Neural cell (in vitro differentiated cells): ENCODE measurements around the gene ADM2. TPM values are rescaled to one million over a fixed set of nuclear protein-coding genes. Genes with fewer than 3 reads are reported as not detected.

Experiments used
- H2AFZ ChIP-seq: fragments of 200-600, 300-800 bp; sonication (generic), shearing (Covaris generic); 2 replicates; pipeline ENCODE4 v1.6.0; 2014; ENCODE audit warnings: low read depth, mild to moderate bottlenecking, antibody characterized with exemption, low read length, moderate library complexity
- H3F3A ChIP-seq: fragments of 200-600 bp; shearing (Covaris generic); 2 replicates; pipeline ENCODE4 v1.6.1; 2016; ENCODE audit warnings: mild to moderate bottlenecking, moderate library complexity, mixed read lengths, antibody characterized with exemption, low read length; ENCODE audit not compliant: insufficient read depth, poor library complexity, severe bottlenecking
- H3K27ac ChIP-seq: fragments of 200-600, 300-800 bp; sonication (generic), shearing (Covaris generic); 2 replicates; pipeline ENCODE4 v1.5.1; 2014; ENCODE audit warnings: mild to moderate bottlenecking, low read length, moderate library complexity
- H3K27me3 ChIP-seq: fragments of 300-800, 200-600 bp; sonication (generic), shearing (Covaris generic); 2 replicates; pipeline ENCODE4 v1.6.0; 2014; ENCODE audit warnings: mild to moderate bottlenecking, low read depth, low read length, moderate library complexity; ENCODE audit not compliant: insufficient read depth
- H3K36me3 ChIP-seq: fragments of 300-800, 200-600 bp; sonication (generic), shearing (Covaris generic); 2 replicates; pipeline ENCODE4 v1.5.1; 2014; ENCODE audit warnings: mild to moderate bottlenecking, antibody characterized with exemption, low read length, moderate library complexity; ENCODE audit not compliant: insufficient read depth
- H3K4me2 ChIP-seq: fragments of 300-800, 200-600 bp; sonication (generic), shearing (Covaris generic); 2 replicates; pipeline ENCODE4 v1.6.0; 2014; ENCODE audit warnings: mild to moderate bottlenecking, low read length
- H3K4me3 ChIP-seq: fragments of 300-800, 200-600 bp; sonication (generic), shearing (Covaris generic); 2 replicates; pipeline ENCODE4 v1.5.1; 2014; ENCODE audit warnings: mild to moderate bottlenecking, low read length, moderate library complexity
- H3K79me2 ChIP-seq: fragments of 200-600 bp; shearing (Covaris generic); replicated peaks from 2 replicates; pipeline ENCODE4 v1.6.0; 2014; ENCODE audit warnings: mild to moderate bottlenecking, low read length, moderate library complexity; ENCODE audit not compliant: insufficient read depth
- H3K9ac ChIP-seq: fragments of 300-800, 200-600 bp; sonication (generic), shearing (Covaris generic); 2 replicates; pipeline ENCODE4 v1.6.1; 2016; ENCODE audit warnings: mild to moderate bottlenecking, low read length, mixed read lengths
- H3K9me2 ChIP-seq: fragments of 200-600 bp; shearing (Covaris generic); 2 replicates; pipeline ENCODE4 v1.6.1; 2016; ENCODE audit warnings: mild to moderate bottlenecking, low read length, mixed read lengths; ENCODE audit not compliant: insufficient read depth
- H3K9me3 ChIP-seq: fragments of 200-600, 300-800 bp; sonication (generic), shearing (Covaris generic); 2 replicates; pipeline ENCODE4 v1.6.1; 2016; ENCODE audit warnings: mild to moderate bottlenecking, mixed run types, low read length, moderate library complexity, mixed read lengths
- H4K20me1 ChIP-seq: fragments of 200-600 bp; shearing (Covaris generic); 2 replicates; pipeline ENCODE4 v1.6.1; 2016; ENCODE audit warnings: mild to moderate bottlenecking, mixed run types; ENCODE audit not compliant: insufficient read depth
- EP300 ChIP-seq: fragments of 450-650 bp; conservative IDR thresholded peaks from 2 replicates; pipeline ENCODE4 v1.6.1; 2014; ENCODE audit warnings: antibody characterized with exemption, mild to moderate bottlenecking, moderate library complexity; ENCODE audit not compliant: poor library complexity, severe bottlenecking
- EZH2 ChIP-seq: fragments of 200-600, 300-800 bp; shearing (Covaris generic), sonication (generic); IDR thresholded peaks from 2 replicates; pipeline ENCODE4 v1.6.1; 2014; ENCODE audit warnings: antibody characterized with exemption, low read length, borderline replicate concordance, mild to moderate bottlenecking; ENCODE audit not compliant: insufficient read depth, poor library complexity, severe bottlenecking
- MXI1 ChIP-seq: fragments of 450-650 bp; conservative IDR thresholded peaks from 2 replicates; pipeline ENCODE4 v1.6.1; 2014; ENCODE audit warnings: antibody characterized with exemption, mild to moderate bottlenecking; ENCODE audit not compliant: poor library complexity, severe bottlenecking
- POLR2AphosphoS5 ChIP-seq: IDR thresholded peaks from 2 replicates; pipeline ENCODE4 v1.6.1; 2012
- REST ChIP-seq: IDR thresholded peaks from 2 replicates; pipeline ENCODE4 v1.6.1; 2012; ENCODE audit warnings: borderline replicate concordance
- SMC3 ChIP-seq: fragments of 450-650 bp; conservative IDR thresholded peaks from 2 replicates; pipeline ENCODE4 v1.6.1; 2014; ENCODE audit warnings: antibody characterized with exemption, mild to moderate bottlenecking, moderate library complexity; ENCODE audit not compliant: poor library complexity
- TAF1 ChIP-seq: IDR thresholded peaks from 2 replicates; pipeline ENCODE4 v1.6.1; 2012; ENCODE audit warnings: low read depth
- polyA plus RNA-seq: library from polyadenylated mRNA; depleted of rRNA; stranded (reverse); fragments of >200 nt; gene quantifications from 2 replicates; pipeline ENCODE4 v1.2.3, GENCODE V29; 2014

ADM2 gene
- polyA plus RNA-seq, 1 donor from 2014 or later, result not detected

GRCh38 chr22:50529416-50529896 lies 48.1 kb downstream of the ADM2 start:
- peaks cover 34% of the 10 kb centered on the region for H3K27me3 ChIP-seq
- H2AFZ ChIP-seq, result no peak overlapping the region

GRCh38 chr22:50529897-50530579 lies 48.7 kb downstream of the ADM2 start, which contains the start of gene TYMP:
TSS of gene TYMP (minus strand) at chr22:50530012. CDS start at chr22:50529709, 303 bp downstream.
- H3K4me2 ChIP-seq, result no peak within 1 kb of the TSS
- no peaks in the 10 kb centered on the region for H3K9me2 ChIP-seq
- no peaks in the 10 kb centered on the region for H3F3A ChIP-seq
- H3K9me3 ChIP-seq, result no peaks in the 10 kb centered on the region
- H3K79me2 ChIP-seq, result no peaks in the 10 kb centered on the region
- no peak within 1 kb of the TSS for H3K9ac ChIP-seq
- TF ChIP-seq TAF1, result no peak
- TF ChIP-seq EZH2, result no peak
- TF ChIP-seq REST, result no peak
- TF ChIP-seq EP300, result no peak
- TF ChIP-seq SMC3, result no peak
- TF ChIP-seq POLR2AphosphoS5, result no peak
- H3K27ac ChIP-seq, result no peak within 1 kb of the TSS
- no peaks in the 10 kb centered on the region for H3K36me3 ChIP-seq
- no peaks in the 10 kb centered on the region for H4K20me1 ChIP-seq
- H2AFZ ChIP-seq, result no peak within 1 kb of the TSS
- H3K4me3 ChIP-seq, result peak within 1 kb of the TSS; percentile 57
- H3K27me3 ChIP-seq, result peaks cover 34% of the 10 kb centered on the region

More at GRCh38 chr22:50529416-50529896, 48.1 kb downstream of the ADM2 start:
- Histone ChIP-seq H3K9me2 (no peaks in the 10 kb centered on the region), H3K4me2 (no peak overlapping the region), H3K9me3 (no peaks in the 10 kb centered on the region), H3K79me2 (no peaks in the 10 kb centered on the region), H3K9ac (no peak overlapping the region), H3F3A (no peaks in the 10 kb centered on the region), H3K27ac (no peak overlapping the region), H4K20me1 (no peaks in the 10 kb centered on the region), H3K36me3 (no peaks in the 10 kb centered on the region), H3K4me3 (no peak overlapping the region)
- TF ChIP-seq MXI1, result no peak
- TF ChIP-seq POLR2AphosphoS5, result no peak
- no peak for TF ChIP-seq REST
- TF ChIP-seq TAF1, result no peak
- no peak for TF ChIP-seq EZH2
